Activated CD8-positive, alpha-beta memory T cell treated with anti-CD3 and anti-CD28 coated beads, Interleukin-2, amount 50 U/mL, for 24 hours (primary cell): ENCODE data around the gene DAB1.

Experiments used
- DNase-seq: peaks from one replicate; pipeline ENCODE4 v3.0.0-alpha.2; 2020; ENCODE audit errors: extremely low read depth

The DAB1 gene

GRCh38 chr1:56979986-56980755, 443.7 kb downstream of the DAB1 start:
- DNase-seq: no peak

DNA sequence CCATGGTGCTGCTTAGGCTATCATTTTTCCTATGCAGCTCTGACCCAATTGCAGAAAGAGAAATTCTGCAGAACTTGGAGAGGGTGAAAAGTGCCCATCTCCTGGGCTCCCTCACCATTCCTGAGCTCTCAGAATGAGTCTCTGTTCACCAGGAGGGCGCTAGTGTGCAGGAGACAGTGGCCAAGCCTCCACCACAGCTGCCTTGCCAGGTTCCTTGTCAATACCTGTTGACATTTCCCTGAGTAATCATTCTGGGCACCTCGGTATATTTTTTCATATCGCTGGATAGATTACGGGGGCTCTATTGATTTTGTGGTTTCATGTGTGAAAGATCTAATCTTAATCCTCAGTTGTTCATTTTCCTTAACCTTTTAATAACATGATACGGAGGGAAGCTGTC, 445.0 kb downstream of the DAB1 start:
- no peak for DNase-seq

DNA sequence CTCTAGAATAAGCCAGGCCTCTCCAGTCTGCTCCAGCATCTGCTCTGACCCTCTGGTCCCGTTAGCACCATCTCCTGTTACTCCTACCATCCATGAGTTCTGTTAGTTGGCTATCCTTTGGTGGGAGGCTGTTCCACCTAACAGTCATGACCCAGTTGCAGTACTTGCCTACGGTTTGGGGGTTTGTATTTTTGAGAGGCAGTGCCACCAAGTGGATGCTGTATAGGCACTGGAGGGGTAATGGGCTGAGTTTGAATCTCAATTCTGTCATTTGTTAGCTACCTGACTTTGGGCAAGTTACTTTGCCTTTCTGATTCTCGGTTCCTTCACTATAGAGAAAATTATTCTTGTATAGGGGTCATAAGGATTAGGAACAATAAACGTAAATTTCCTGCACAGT, 445.9 kb downstream of the DAB1 start:
- no peak for DNase-seq

GRCh38 chr1:56975446-56975845, 448.4 kb downstream of the DAB1 start:
- no peak for DNase-seq

DNA sequence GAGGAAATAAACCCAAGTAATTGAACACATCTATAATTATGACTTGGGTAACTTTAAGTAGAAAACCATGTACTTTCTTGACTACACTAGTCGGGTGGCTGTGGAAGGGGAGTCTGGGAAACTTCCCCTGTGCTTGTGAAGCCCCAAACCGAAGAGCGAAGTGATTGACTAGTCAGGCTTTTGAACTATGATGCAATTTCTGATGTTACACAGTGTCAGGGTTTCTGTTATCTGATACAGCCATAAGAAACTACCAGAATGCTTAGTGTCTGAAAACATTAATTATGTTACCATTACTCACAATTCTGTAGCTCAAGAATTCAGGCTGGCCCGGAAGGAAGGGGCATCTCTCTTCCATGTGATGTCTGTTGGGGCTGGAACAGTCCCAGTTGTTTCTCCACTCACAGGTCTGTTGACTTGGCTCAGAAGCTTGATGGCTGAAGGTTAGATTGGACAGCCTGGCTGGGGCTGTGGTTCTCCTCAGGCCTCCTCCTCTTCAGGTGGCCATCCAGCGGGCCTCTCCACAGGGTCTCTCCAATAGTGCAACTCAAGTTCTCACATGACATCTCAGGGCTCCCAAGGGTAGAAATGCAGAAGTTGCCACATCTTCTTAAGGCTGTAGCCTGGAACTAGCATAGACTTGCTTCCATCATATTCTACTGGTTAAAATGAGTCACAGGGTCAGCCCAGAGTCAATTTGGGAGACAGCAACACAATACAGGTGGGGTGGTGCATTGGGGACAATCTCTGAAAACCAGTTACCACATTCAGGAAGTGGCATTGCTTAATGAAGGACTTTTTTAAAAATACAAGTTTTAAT, 449.7 kb downstream of the DAB1 start:
- DNase-seq: no peak

- DNase-seq: no peak
Observed at GRCh38 chr1:56972976-56973375, 450.9 kb downstream of the DAB1 start.

GRCh38 chr1:56970280-56970679, 453.6 kb downstream of the DAB1 start:
- no peak for DNase-seq

DNA sequence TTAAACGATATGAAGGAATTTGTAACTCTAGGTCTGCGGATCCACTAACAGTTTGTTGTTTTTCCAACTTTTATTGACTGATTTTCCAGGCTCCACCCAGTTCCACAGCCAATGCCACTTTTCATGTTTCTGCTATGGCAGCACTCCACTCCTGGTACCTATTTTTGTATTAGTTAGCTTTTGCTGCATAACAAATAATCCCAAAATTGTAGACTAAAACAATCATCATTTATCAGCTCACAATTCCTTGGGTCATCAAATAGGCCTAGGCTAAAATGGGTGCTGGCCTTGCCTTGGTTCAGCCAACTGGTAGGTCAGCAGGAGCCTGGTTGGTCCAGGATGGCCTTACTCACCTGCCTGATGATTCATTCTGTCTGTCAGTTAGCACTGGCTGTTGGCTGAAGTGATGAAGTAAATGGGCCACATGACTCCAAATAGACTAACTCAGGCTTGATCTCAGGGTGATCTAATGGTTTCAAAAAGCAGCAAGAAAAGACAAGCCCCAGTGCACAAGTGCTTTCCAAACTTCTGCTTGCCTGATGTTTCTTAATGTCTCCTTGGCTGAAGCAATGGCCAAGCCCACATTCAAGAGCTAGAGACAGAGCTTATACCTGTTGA, 454.9 kb downstream of the DAB1 start:
- DNase-seq: no peak

DNA sequence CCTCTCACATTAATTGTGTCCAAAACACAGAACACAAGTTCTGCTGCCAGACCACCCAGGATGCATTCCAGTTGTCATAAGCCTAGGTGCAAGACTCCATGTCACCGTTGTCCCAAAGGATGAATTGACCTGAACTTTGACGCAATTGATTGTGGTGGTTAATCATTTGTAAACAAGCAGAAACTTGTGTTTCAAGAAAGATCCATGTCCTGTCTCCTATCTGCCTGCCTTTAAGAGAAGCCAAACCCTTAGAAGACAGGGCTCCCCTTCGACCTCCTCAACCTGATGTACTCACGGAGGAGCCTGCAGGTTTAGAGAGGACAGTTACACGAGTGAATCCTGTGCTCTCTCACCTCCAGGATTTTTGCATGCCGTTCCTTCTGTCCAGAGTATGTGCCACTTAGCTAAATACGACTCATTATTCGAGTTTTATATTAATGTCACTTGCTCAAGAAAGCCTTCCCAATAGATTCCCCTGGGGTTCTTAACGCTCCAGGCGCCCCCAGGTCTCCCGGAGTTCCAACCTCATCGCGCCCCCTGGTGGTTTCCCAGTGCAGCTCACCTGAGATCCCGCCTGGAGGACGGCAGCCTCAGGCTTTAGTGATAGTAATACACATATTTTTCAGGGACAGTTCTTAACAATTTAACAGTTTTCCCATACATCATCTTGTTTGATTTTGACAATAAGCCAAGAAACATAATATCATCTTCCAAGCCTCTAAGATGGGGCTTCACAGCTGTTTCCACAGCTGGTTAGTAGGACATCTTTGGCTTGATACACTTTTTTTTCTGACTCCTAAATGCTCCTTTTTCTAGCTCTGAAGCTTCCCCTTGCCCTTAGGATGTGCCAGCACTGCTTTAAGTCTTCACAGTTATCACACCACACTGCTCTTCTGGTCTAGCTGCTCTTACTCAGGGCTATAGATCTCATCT, 455.7 kb downstream of the DAB1 start:
- no peak for DNase-seq

GRCh38 chr1:56967355-56967754, 456.5 kb downstream of the DAB1 start:
- no peak for DNase-seq

- DNase-seq: no peak
Observed at GRCh38 chr1:56966698-56966999, 457.2 kb downstream of the DAB1 start.

DNA sequence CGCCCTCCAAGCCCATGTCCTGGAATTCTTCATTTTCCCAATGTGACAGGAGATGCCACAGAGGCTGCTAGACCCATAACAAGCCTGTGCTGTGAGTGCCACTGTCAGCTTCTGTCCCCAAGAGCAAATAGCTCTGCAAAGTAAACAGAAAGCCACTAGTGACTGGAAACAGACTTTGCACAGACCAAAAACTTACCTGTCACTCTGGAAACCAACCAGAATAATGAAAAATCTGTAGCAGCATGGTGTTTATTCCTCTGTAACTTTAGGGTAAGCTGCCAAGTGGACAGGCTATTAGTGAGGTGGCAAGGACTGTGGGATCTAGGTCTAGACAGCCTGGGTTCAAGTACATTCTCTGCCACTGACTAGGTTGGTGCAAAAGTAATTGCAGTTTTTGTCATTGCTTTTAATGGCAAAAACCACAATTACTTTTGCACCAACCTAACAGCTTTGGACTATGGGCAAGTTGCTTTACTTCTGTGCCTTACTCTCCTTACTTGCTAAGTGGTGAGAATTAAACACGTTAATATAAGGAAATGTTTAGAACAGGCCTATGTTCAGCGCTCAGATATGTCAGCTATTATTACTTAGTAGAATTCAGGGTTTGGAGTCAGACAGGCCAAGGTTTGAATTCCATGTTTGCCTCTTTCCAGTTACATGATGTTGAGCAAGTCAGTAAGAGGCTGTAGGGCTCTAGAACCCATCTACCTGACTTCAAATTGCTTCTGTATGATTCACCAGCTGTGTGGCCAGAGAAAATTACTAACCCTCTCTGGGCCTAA, 457.8 kb downstream of the DAB1 start, which contains the start of gene C8B:
Gene C8B, minus strand, starts transcription at position 100 of the 782 bp plus-strand sequence. Its CDS starts 67 bp downstream, at position 33.
- DNase-seq: no peak

GRCh38 chr1:56965191-56965590, 458.7 kb downstream of the DAB1 start:
- DNase-seq: no peak

- DNase-seq: no peak
Observed at GRCh38 chr1:56964349-56965017, 459.4 kb downstream of the DAB1 start.

DNA sequence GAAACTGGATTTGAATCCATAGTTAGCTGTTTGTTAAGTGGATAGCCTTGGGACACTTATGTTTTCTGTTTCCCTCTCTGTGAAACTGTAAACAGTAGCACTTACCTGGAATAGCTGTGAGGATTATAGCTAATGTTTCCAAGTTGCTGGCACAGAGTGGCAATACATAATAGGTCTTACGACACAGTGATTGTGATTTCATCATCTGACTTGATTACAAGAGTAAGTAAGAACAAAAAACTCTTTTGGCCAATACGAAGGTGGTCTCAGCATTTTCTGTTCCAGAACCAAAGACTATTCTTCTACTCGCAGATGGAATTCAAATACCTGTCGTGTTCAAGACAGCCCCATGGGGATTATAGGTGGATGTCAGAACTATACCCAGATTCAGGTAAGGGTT, 460.2 kb downstream of the DAB1 start:
- no peak for DNase-seq

DNA sequence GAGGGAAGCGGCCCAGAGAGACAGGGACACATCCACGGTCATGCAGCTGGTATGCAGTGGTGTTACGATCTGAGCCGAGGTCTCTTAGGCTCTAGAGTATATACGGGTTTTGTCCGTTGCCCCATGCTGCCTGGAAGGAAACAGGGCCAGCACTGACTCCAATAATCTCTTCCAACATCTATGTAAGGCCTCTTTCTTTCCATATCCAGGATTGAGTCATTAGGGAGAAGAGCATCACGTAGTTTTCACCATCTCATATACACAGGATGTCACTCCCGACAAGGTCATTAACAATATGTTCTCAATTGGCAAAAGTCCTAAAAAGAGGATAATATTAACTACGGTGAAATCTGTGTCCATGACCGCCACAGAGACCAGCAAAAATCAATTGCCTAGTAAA, 462.4 kb downstream of the DAB1 start:
- DNase-seq: no peak

DNA sequence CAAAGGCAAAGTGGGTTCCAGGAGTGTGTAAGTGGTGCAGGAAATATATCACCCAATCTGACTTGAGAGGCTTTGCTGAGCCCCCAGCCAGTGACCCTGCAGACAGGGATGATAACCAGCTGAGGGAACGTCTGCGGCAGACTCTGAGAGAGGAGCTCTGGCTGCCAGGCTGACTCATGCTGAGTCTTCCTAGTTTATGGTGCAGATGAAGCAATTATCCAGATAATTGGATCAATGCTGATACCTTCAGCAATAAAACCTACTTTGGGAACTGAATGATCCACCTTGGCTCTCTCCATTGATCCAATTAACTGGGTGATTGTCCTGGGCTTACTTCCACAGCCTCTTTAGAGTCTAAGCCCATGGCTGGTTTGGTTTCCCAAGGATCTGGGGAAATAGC, 465.3 kb downstream of the DAB1 start:
- DNase-seq: no peak

DNA sequence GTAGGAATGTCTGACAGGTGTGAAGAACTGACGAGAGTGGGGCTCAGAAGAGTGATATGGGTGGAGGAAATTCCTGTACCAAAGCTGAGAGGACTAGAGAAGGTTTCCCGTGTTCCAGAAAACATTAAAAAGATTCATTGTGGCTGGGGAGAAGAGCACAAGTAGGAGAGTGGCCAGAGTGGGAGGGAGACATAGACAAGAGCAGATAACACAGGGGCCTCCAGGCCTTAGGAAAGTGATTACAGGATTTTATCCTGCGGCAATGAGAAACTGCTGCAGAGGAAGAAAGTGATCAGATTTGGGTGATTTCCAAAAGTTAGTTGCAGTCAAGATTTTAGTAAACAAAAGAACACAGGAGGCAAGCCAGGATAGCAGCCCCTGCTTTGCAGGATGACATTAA, 465.9 kb downstream of the DAB1 start:
- DNase-seq: no peak

DNA sequence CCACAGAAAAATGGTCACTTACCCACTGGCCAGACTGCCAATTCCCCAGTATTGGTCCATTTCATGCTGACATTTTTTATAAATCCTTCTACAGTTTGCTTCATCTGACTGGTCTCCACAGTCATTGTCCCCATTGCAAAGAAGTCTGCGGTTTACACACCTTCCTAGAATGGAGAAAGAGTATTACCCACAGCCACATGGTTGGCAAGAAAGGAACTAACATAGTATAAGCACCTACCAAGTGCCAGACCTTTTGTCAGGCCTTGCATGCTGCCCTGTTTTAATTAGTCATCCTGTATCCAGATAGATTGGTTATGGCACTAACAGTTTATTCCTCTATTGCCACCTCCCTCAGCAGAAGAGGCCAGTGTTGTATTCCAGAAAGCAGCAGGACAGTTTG, 469.2 kb downstream of the DAB1 start:
- no peak for DNase-seq

- DNase-seq: no peak
Observed at GRCh38 chr1:56953386-56953785, 470.5 kb downstream of the DAB1 start.
